Mucosa of descending colon (tissue), 3 donors: ENCODE data around the gene MMADHC. TPM values are rescaled to one million over a fixed set of nuclear protein-coding genes. Genes with fewer than 3 reads are reported as not detected.
"Not testable (repeated sequence)": the region's sequence is repeated elsewhere in the genome, so short reads cannot be mapped to it uniquely, and the experiment has no call there.

Experiments
- ATAC-seq: fragments of 200-7000 bp; cut with Tn5 transposase; one replicate; pipeline ENCODE4 v1.9.1; 2020; ENCODE audit warnings: mild to moderate bottlenecking, moderate library complexity
- DNase-seq, 3 donors: peaks; one replicate each; pipeline ENCODE4 v3.0.0-alpha.2; 2020
- H3K36me3 ChIP-seq: fragments of 200-600 bp; one replicate; pipeline ENCODE4 v1.8.0; 2021; ENCODE audit warnings: low read depth, mild to moderate bottlenecking
- H3K4me1 ChIP-seq: fragments of 200-600 bp; one replicate; pipeline ENCODE4 v1.8.0; 2021; ENCODE audit warnings: low read depth, mild to moderate bottlenecking
- H3K4me3 ChIP-seq: fragments of 200-600 bp; one replicate; pipeline ENCODE4 v1.8.0; 2021; ENCODE audit warnings: mild to moderate bottlenecking
- H3K9me3 ChIP-seq: fragments of 200-600 bp; one replicate; pipeline ENCODE4 v1.8.0; 2021; ENCODE audit warnings: mild to moderate bottlenecking
- intact Hi-C, 2 donors: fragments of 100-400 bp; cut with DNase I in 1 of 2; cut with micrococcal nuclease in 1 of 2; formaldehyde crosslinking; loops; one replicate each; pipeline versions ENCODE4 v1.11.0 to v1.11.1; 2022; cut with DNase I, micrococcal nuclease
- total RNA-seq, 3 donors: library from RNA; stranded (reverse); fragmentation: NEBNext Ultra II Directional in 2 of 3; extraction: Animal tissue kit (Norgen Biotek cat#: 25700) in 2 of 3; gene quantifications; one replicate each; pipeline versions ENCODE4 v1.2.1 to v1.2.4, GENCODE V29; 2021 to 2023
- TF ChIP-seq, protein P1 (sequence below): fragments of 200-600 bp; IDR thresholded peaks from one replicate; pipeline ENCODE4 v1.8.0; 2022; ENCODE audit warnings: antibody characterized with exemption, mild to moderate bottlenecking
- donor health status: DM: no; HTN: no; CAD: no; lungs with moderate emphysema.
- donor health status: DM: no; HTN: no; CAD: no.
- donor health status: DM: no; HTN: yes; CAD: no.

MMADHC gene
- total RNA-seq, 3 donors from 2014 or later, result 84.7 to 99.0 (median 88.2) TPM

- H3K9me3 ChIP-seq, result no peaks in the 10 kb centered on the region
- TF ChIP-seq, protein P1, sequence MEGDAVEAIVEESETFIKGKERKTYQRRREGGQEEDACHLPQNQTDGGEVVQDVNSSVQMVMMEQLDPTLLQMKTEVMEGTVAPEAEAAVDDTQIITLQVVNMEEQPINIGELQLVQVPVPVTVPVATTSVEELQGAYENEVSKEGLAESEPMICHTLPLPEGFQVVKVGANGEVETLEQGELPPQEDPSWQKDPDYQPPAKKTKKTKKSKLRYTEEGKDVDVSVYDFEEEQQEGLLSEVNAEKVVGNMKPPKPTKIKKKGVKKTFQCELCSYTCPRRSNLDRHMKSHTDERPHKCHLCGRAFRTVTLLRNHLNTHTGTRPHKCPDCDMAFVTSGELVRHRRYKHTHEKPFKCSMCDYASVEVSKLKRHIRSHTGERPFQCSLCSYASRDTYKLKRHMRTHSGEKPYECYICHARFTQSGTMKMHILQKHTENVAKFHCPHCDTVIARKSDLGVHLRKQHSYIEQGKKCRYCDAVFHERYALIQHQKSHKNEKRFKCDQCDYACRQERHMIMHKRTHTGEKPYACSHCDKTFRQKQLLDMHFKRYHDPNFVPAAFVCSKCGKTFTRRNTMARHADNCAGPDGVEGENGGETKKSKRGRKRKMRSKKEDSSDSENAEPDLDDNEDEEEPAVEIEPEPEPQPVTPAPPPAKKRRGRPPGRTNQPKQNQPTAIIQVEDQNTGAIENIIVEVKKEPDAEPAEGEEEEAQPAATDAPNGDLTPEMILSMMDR, result no peak
- ATAC-seq (peak; percentile 96), DNase-seq (peak in 1 of 3 donors; percentile 39)
- peaks cover 7% of the 10 kb centered on the region for H3K4me1 ChIP-seq
- no peaks in the 10 kb centered on the region for H3K36me3 ChIP-seq
- H3K4me3 ChIP-seq, result no peak overlapping the region
- intact Hi-C loops, result no loop called here
Observed at GRCh38 chr2:149572102-149572953, 15.2 kb downstream of the MMADHC start.

GRCh38 chr2:149568138-149568537 is 19.4 kb downstream of the MMADHC start:
- Histone ChIP-seq H3K4me3 (no peak overlapping the region), H3K9me3 (no peaks in the 10 kb centered on the region), H3K4me1 (peaks cover 5% of the 10 kb centered on the region), H3K36me3 (no peaks in the 10 kb centered on the region)
- TF ChIP-seq, protein P1, result no peak
- ATAC-seq, result no peak
- DNase-seq, result no peak
- intact Hi-C loops, result loop anchor here in 1 of 2 donors (10.0 kb wide), 1 partner anchor 553 kb away; no protein-coding TSS in a partner anchor

DNA sequence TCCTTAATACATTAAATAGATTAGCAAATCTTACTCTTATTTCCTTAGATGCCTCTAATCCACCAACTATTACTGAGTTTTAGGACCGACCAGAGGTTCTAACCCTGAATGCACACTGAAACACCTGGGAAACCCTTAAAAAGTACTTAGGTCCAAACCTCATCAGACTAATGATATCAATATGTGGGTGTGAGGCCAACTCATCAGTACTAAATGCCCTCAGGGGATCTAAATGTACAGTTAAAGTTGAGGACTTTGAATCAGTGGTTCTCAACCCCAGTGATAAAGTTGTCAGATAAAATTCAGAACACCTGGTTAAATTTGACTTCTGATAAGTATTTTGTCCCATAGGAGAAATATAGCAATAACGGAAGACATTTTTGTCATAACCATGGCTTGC is 20.9 kb downstream of the MMADHC start:
- H3K4me1 ChIP-seq, result no peaks in the 10 kb centered on the region
- ATAC-seq (no peak), DNase-seq (no peak)
- intact Hi-C loops, result loop anchor here in 1 of 2 donors (10.0 kb wide), 1 partner anchor 552 kb away; no protein-coding TSS in a partner anchor
- H3K36me3 ChIP-seq, result no peaks in the 10 kb centered on the region
- no peak overlapping the region for H3K4me3 ChIP-seq
- TF ChIP-seq, protein P1, result no peak
- no peaks in the 10 kb centered on the region for H3K9me3 ChIP-seq

- not testable (repeated sequence) for H3K4me3 ChIP-seq, H3K4me1 ChIP-seq, H3K9me3 ChIP-seq, DNase-seq, H3K36me3 ChIP-seq, ATAC-seq
- intact Hi-C loops, result loop anchor here in 1 of 2 donors (10.0 kb wide), 1 partner anchor 551 kb away; no protein-coding TSS in a partner anchor
Observed at GRCh38 chr2:149565625-149566024, 21.9 kb downstream of the MMADHC start.

DNA sequence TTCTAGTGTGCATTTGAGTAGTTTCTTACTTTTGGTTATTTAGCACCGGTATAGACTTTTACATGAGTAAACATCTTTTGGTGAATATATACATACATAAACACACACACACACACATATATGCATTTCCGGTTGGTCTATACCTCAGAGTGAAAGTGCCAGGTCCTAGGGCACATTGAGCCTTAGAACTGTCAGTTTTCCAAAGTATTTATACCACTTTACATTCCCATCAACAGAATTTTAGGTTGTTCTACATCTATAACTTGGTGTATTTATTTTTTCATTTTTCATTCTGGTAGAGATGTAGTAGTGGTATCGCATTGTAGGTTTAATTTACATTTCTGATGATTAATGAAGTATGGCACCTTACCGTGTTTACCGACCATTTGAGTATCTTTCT is 22.6 kb downstream of the MMADHC start:
- DNase-seq (no peak), ATAC-seq (no peak)
- intact Hi-C loops, result loop anchor here (5.0 to 10.0 kb wide), 2 partner anchors 548 to 550 kb away; no protein-coding TSS in a partner anchor
- Histone ChIP-seq H3K4me1 (no peaks in the 10 kb centered on the region), H3K4me3 (no peak overlapping the region), H3K9me3 (no peaks in the 10 kb centered on the region), H3K36me3 (no peaks in the 10 kb centered on the region)
- TF ChIP-seq, protein P1, result no peak

GRCh38 chr2:149564097-149564496 is 23.5 kb downstream of the MMADHC start:
- intact Hi-C loops, result loop anchor here (5.0 to 10.0 kb wide), 2 partner anchors 547 to 549 kb away; no protein-coding TSS in a partner anchor
- Histone ChIP-seq H3K4me1 (no peaks in the 10 kb centered on the region), H3K4me3 (no peak overlapping the region), H3K9me3 (no peaks in the 10 kb centered on the region), H3K36me3 (no peaks in the 10 kb centered on the region)
- DNase-seq (no peak), ATAC-seq (no peak)
- TF ChIP-seq, protein P1, result no peak
